Measurements from ENCODE around the gene ZNF436.

Gene ZNF436

GRCh38 chr1:23366146-23366545 is 3.5 kb downstream of the ZNF436 start:
- FAIRE-seq (no peak), DNase-seq (ENCODE audit: insufficient read length, low spot score) (no peak)
- TF ChIP-seq, protein P1, sequence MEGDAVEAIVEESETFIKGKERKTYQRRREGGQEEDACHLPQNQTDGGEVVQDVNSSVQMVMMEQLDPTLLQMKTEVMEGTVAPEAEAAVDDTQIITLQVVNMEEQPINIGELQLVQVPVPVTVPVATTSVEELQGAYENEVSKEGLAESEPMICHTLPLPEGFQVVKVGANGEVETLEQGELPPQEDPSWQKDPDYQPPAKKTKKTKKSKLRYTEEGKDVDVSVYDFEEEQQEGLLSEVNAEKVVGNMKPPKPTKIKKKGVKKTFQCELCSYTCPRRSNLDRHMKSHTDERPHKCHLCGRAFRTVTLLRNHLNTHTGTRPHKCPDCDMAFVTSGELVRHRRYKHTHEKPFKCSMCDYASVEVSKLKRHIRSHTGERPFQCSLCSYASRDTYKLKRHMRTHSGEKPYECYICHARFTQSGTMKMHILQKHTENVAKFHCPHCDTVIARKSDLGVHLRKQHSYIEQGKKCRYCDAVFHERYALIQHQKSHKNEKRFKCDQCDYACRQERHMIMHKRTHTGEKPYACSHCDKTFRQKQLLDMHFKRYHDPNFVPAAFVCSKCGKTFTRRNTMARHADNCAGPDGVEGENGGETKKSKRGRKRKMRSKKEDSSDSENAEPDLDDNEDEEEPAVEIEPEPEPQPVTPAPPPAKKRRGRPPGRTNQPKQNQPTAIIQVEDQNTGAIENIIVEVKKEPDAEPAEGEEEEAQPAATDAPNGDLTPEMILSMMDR (IDR thresholded peaks at IDR 0.05; ENCODE audit: insufficient read depth, missing control alignments): no peak

GRCh38 chr1:23362218-23362713 is 7.4 kb downstream of the ZNF436 start:
- TF ChIP-seq, protein P1 (IDR thresholded peaks at IDR 0.05; ENCODE audit: insufficient read depth, missing control alignments): no peak
- FAIRE-seq (no peak), DNase-seq (ENCODE audit: insufficient read length, low spot score) (no peak)

DNA sequence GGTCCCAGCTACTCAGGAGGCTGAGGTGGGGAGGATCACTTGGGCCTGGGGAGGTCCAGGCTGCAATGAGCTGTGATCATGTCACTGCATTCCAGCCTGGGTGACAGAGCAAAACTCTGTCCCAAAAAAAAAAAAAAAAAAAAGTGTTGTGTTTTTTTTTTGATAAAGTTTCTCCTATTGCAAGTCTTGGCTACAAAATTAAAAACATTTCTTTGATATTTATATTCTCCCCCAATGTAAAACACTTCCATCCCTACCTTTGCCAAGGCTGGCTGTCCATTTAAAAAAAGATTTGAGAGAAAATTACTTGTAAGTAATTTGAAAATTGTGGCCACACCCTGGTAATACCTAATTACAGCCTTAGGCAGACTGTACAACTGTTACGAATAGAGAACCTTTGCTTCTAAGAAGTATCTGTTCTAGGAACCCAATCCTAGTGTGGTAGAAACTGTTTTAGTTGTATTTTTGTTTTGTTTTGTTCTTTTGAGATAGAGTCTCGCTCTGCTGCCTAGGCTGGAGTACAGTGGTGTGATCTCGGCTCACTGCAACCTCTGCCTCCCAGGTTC is 11.2 kb downstream of the ZNF436 start:
- DNase-seq (ENCODE audit: insufficient read length, low spot score) (no peak), FAIRE-seq (no peak)
- TF ChIP-seq, protein P1 (IDR thresholded peaks at IDR 0.05; ENCODE audit: insufficient read depth, missing control alignments): no peak

DNA sequence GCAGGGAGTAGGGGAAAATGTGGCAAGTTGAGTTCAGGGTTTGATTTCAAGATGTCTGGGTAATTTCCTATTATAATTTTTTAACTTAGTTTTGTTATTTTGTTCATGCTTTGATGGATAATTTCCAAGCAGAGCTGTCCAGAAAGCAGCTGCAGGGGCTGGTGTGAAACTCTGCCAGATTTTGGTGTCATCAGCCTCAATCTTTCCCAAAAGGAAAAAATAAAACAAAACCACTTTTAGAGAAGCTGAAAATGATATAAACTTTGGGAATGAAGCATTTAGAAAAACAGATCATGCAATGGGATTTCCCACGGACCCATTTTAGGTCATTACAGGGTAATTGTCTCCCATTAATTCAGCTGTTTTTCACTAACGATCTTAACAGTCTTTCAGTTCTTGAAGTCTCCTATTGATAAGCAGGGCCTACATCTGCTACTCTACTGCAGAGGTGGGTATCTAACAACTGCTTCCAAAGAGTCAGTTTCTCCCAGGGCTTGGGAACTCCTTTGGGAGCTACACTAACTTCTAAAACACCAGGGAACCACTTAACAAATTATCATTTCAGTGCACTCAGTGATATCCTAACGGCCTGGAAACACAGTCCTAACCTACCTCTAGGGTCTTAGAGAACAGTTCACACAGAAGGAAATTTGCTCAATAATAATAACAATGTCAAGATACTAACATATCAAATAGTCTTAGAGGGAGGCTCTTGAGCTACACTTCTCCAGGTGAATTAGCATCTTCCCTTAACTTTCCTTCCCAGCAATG is 12.3 kb downstream of the ZNF436 start:
- FAIRE-seq (no peak), DNase-seq (ENCODE audit: insufficient read length, low spot score) (no peak)
- TF ChIP-seq, protein P1 (IDR thresholded peaks at IDR 0.05; ENCODE audit: insufficient read depth, missing control alignments): no peak

DNA sequence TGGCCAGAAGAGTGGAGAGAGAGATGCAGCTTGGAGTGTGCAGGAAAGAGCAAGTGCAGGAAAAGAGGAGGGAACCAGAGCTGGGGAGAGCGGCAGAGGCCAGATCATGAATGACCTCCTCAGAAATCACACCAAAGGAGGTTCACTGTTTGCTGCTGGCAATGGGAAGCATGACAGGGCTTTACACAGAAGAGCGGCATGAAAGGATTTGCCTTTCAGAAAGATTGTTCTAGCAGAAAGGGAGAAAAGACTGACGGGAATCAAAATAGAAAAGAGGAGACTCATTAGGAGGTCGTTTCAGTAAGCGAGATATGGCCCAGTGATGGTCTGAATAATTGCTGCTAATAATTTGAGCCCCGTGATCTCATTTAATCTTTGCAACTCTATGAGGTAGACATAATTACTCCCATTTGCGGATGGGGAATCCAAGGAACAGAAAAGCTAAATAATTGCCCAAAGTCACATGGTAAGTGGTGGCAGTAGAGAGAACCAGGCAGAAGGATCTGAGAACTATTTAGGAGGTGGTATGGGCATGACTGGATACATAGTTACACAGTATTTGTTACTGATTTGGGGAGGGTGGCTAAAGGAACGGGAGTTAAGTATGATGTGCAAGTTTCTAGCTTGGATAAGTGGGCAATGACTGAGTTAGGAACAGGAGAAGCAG is 13.0 kb downstream of the ZNF436 start:
- no peak for DNase-seq (ENCODE audit: insufficient read length, low spot score)
- no peak for FAIRE-seq
- TF ChIP-seq, protein P1 (IDR thresholded peaks at IDR 0.05; ENCODE audit: insufficient read depth, missing control alignments): no peak

GRCh38 chr1:23354245-23354644 is 15.4 kb downstream of the ZNF436 start:
- no peak for DNase-seq (ENCODE audit: insufficient read length, low spot score)
- TF ChIP-seq, protein P1 (IDR thresholded peaks at IDR 0.05; ENCODE audit: insufficient read depth, missing control alignments): no peak
- no peak for FAIRE-seq

Measured in D721Med (cell line).